Fibroblast of skin of back (primary cell): Measurements from ENCODE around the gene METTL27.
"Not testable (repeated sequence)": the region's sequence is repeated elsewhere in the genome, so short reads cannot be mapped to it uniquely, and the experiment has no call there.

ENCODE experiments used
- DNase-seq: peaks from one replicate; pipeline ENCODE4 v3.0.0-alpha.2; 2013

Gene METTL27

GRCh38 chr7:73869011-73869798 lies 26.9 kb upstream of the METTL27 start:
- DNase-seq, result peak; percentile 36

- DNase-seq, result no peak
Observed at GRCh38 chr7:73866446-73866767, 24.1 kb upstream of the METTL27 start.

DNA sequence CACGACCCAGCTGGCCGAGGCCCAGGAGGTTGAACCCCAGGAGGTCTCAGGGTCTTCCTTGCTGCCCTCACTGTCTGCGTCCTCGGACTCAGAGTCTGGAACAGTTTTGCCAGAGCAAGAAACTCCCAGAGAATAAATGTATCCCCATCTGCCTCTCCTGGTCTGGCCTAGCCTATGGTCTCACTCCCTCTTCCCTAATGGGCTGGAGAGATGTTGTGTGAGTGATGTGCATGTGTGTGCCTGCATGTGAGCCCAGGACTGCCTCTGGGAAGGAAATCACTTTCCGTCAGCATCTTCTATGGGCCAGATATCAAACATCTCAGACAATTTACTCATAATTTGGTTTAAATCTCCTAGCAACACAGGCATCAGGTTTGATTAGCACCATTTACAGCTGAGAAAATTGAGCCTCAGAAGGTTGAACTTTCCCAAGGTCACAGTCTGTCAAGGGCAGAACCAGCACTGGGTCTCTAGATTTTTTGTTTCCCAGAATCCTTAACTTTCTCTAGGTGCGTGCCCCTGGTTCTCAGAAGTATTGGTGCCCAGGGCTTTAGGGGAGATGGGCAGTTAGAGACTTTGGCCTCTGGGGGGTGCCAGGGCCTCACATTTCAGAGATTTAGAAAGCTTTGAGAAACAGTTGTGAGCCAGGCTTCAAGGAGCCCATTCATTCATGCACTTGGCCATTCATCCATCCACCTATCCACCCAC lies 23.6 kb upstream of the METTL27 start:
- peak; percentile 64 for DNase-seq

DNA sequence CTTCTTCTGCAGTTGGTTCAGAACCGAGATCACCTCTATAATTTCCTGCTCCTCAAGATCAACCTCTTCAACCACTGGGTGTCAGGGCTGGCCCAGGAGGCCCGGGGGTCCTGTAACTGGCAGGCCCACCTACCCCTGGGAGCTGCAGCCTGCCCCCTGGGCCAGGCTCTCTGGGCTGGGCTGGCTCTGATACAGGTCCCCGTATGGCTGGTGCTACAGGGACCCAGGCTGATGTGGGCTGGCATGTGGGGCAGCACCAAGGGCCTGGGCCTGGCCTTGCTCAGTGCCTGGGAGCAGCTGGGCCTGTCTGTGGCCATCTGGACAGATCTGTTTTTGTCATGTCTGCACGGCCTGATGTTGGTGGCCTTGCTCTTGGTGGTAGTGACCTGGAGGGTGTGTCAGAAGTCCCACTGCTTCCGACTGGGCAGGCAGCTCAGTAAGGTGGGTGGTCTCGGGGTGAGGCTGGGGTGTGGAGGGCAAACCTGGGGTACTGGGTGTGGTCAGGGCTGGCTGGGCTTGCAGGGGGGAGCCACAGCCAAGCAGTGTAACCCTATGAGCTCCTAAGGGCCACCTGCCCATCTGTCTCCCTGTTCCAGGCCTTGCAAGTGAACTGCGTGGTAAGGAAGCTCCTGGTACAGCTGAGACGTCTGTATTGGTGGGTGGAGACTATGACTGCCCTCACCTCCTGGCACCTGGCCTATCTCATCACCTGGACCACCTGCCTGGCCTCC lies 22.8 kb upstream of the METTL27 start:
- no peak for DNase-seq

DNA sequence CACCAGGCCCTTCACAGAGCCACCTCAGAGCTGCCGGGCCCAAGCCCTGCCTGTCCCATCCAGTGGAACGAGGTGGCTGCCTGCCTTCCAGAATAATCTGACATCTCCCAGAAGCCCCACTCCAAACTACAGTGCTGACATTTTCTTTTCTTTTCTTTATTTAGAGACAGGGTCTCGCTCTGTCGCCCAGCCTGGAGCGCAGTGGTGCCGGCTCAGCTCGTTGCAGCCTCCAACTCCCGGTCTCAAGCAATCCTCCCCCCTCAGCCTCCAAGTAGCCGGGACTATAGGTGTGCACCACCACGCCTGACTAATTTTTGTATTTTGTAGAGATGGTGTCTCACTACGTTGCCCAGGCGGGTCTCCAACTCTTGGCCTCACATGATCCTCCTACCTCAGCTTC lies 19.0 kb upstream of the METTL27 start:
- no peak for DNase-seq

DNA sequence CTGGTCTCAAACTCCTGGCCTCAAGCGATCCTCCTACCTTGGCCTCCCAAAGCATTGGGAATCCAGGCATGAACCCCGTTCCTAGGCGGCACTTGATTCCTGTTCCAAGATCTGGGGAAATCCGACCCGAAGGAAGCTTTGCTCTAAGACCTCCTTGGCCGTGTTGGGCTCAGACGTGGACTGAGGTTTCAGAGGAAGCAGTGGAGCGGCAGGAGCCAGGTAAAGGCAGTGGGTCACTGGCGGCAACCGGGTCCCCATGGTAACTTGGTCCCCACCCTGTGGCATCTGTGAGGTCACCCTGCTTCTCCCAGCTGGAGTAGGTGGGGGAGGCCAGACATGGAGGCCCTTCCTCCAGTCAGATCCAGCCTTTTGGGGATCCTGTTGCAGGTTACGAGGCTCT lies 18.5 kb upstream of the METTL27 start, which contains the start of gene TMEM270:
Gene TMEM270, plus strand, starts transcription at position 301 of the 400 bp plus-strand sequence. Its CDS starts 36 bp downstream, at position 337.
- DNase-seq, result no peak

DNA sequence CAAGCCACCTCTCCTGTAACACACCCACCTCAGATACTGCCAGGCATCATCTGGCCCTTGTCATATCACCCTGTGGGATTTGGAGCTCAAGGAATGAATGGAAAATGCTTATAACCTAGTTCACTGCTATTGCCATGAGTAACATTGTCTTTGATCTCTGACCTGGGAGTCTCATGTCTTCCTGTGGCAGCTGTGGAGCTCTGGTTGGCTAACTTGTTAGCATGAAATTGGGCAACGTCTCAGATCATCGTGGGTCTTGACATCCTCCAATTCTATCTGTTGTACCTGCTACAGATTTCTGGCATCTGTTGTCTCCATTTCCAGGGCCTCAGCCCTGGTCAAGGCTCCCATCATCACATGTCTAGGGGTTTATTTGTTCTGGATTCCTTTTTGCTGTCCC lies 16.5 kb upstream of the METTL27 start:
- no peak for DNase-seq

- no peak for DNase-seq
Observed at GRCh38 chr7:73856941-73857340, 14.6 kb upstream of the METTL27 start.

DNA sequence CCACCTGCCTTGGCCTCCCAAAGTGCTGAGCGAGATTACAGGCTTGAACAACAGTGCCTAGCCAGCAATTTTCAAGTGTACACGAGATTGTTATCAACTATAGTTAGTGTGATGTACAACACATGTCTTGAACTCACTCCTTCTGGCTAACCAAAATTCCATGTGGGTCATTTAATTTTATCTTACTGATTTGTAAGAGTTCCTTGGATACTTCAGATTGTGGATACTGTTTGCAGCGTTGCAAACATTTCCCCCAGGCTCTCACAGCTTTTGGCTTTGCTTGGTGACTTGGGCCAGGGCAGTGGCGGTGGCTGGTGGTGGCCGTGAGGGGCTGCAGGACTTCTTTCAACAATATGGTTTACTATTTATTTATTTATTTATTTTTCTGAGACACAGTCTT lies 10.2 kb upstream of the METTL27 start:
- DNase-seq, result no peak

DNA sequence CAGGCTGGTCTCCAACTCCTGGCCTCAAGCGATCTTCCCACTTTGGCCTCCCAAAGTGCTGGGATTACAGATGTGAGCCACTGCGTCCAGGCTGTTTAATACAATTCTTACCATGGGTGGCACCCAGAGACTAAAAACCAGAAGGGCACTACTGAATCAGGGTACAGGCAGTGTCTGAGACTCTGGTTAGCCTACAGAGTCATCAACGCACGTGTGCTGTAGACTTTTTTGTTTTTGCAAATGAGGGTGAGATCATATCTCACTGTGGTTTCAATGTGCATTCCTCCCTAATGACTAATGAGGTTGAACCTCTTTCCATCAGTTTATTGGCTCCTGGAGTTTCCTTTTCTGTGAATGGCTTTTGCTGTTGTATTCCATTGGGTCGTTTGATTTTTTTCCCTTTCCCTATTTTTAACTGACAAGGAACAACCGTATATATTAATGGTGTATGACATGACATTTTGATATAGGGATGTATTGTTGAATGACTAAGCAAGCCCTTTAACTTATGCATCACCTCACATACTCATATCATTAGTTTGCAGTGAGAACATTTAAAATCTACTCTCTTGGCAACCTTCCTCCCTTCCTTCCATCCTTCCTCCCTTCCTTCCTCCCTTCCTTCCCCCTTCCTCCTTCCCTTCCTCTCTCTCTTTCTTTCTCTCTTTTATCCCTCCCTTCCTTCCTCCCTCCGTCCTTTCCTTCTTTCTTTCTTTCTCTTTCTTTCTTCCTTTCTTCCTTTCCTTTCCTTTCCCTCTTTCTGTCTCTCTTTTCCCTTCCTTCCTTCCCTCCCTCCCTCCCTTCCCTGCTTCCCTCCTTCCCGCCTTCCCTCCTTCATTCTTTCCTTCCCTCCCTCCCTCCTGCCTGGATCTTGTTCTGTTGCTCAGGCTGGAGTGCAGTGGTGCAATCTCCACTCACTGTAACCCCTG lies 9.4 kb upstream of the METTL27 start:
- DNase-seq, result peak; percentile 99

DNA sequence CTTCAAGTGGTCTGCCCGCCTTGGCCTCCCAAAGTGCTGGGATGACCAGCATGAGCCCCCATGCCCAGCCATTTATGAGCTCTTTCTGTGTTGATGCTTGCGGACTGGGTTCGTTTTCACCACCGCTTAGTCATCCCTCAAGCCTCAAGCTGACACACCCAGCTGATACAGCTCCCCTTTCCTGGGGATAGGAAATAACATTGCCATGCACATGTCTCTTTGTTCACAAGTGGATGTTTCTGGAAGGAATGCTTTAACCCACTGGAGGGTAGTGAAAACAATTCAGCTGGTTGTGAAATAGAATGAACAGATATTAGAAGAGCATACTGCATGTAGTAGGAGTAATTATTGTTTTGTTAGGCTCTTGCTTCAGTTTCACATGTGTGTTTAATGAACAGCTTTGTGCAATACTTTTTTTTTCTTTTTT lies 8.5 kb upstream of the METTL27 start:
- peak; percentile 100 for DNase-seq

GRCh38 chr7:73847941-73848723 lies 5.8 kb upstream of the METTL27 start:
- no peak for DNase-seq

- DNase-seq, result not testable (repeated sequence)
Observed at GRCh38 chr7:73845701-73846195, 3.4 kb upstream of the METTL27 start.

DNA sequence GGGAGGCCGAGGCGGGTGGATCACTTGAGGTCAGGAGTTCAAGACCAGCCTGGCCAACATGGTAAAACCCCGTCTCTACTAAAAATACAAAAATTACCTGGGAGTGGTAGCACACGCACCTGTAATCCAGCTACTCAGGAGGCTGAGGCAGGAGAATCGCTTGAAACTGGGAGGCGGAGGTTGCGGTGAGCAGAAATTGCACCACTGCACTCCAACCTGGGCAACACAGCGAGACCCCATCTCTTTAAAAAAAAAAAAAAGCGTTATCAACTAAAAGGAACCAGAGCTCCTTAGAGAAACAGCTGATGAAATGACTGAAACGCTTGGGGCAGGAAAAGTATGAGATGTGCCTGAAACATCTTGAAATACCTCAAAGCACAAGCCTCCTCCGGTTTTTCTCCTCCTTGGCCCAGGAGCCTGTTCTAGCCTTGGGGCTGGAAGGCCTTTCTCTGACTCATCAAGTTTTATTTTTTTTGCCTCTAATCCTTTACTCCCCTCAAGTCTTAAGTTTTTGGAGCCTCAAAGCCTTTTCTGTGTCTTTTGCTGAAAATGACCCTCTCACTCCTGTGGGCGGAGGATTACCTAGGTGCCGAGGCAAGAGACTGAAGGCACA lies 2.6 kb upstream of the METTL27 start:
- DNase-seq, result peak; percentile 74

DNA sequence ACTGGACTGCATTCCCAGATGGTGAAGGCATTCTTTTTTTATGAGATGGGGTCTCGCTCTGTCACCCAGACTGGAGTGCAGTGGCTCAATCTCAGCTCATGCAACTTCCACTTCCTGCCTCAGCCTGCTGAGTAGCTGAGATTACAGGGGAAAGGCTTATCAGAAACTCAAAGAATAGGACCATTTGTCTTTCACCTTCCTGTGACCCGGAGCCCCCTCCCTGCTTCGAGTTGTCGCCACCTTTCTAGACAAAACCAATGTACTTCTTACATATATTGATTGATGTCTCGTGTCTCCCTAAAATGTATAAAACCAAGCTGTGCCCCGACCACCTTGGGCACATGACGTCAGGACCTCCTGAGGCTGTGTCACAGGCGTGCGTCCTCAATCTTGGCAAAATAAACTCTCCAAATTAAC lies 1.8 kb upstream of the METTL27 start:
- DNase-seq, result no peak

GRCh38 chr7:73841689-73842066 lies 638 bp downstream of the METTL27 start:
- DNase-seq, result no peak

- no peak for DNase-seq
Observed at GRCh38 chr7:73840715-73841379, 1.5 kb downstream of the METTL27 start.

DNA sequence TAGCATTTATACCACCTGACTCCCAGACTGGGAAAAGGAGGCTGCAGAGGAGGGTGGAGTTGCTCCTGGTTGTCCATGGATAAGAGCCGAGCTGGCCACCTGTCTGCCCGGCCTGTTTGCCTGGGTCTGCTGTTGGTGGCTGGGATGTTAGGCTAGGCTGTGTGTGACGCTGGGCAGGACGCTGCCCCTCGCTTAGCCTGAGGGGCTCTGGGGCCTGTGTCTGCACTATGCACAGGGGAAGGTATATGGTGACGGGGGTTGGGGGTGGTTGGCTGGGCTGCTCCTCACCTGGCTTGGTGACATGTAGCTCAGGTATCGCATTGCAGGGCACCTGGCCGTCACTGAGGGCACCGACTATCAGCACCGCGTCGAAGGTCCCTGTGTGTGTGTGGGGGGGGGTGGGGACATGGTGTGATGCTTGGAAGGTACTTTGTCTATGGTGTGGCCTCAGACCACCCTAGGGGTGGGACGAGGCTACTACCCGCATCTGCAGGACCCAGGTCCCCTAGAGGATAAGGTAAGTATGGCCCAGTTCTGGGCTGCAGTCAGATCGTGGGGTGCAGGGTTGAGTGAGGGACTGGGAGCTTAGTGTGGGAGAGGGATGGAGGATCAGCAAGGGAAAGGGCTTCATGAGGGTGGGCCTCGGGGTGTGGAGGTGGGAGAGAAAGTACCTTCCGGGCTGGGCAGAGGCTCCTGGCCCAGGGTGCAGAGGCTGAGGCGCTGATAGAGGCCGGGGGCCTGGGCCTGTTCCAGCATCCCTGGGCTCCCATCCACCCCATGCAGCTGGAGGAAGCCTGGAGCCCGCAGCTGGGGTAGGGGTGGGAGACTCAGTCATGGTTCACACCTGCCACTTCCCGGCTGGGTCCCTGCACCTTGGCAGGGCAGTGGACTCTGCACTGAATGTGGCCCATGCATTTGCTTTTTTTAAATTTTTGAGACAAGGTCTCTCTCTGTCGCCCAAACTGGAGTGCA lies 2.3 kb downstream of the METTL27 start:
- DNase-seq, result no peak

GRCh38 chr7:73839290-73839689 lies 3.0 kb downstream of the METTL27 start:
- DNase-seq, result no peak
